Retinal pigment epithelial cell (primary cell): ENCODE data around the gene GRIK1.

ENCODE experiments used
- DNase-seq: peaks from one replicate; pipeline ENCODE4 v3.0.0-alpha.2; 2010; ENCODE audit warnings: low read depth
- H3K4me3 ChIP-seq: 2 replicates; pipeline ENCODE4 v1.5.1; 2011; ENCODE audit warnings: mild to moderate bottlenecking, low read length, control low read depth, moderate library complexity
- CTCF ChIP-seq: conservative IDR thresholded peaks from 2 replicates; pipeline ENCODE4 v1.5.1; 2011; ENCODE audit warnings: low read depth, low read length, control low read depth, inconsistent platforms

Gene GRIK1

GRCh38 chr21:29630441-29630840 is 309.4 kb downstream of the GRIK1 start:
- no peak overlapping the region for H3K4me3 ChIP-seq
- no peak for DNase-seq
- no peak for TF ChIP-seq CTCF

GRCh38 chr21:29627905-29628304 is 311.9 kb downstream of the GRIK1 start:
- no peak for TF ChIP-seq CTCF
- DNase-seq = no peak
- H3K4me3 ChIP-seq = no peak overlapping the region

GRCh38 chr21:29626801-29627470 is 312.9 kb downstream of the GRIK1 start:
- no peak for TF ChIP-seq CTCF
- H3K4me3 ChIP-seq = no peak overlapping the region
- no peak for DNase-seq

GRCh38 chr21:29625990-29626389 is 313.8 kb downstream of the GRIK1 start:
- no peak overlapping the region for H3K4me3 ChIP-seq
- no peak for TF ChIP-seq CTCF
- no peak for DNase-seq

GRCh38 chr21:29624776-29625175 is 315.0 kb downstream of the GRIK1 start:
- no peak for DNase-seq
- no peak for TF ChIP-seq CTCF
- H3K4me3 ChIP-seq = no peak overlapping the region

- DNase-seq = no peak
- no peak for TF ChIP-seq CTCF
- H3K4me3 ChIP-seq = no peak overlapping the region
Measured at GRCh38 chr21:29621525-29621924, 318.3 kb downstream of the GRIK1 start.

GRCh38 chr21:29616209-29616751 is 323.5 kb downstream of the GRIK1 start:
- no peak for TF ChIP-seq CTCF
- no peak overlapping the region for H3K4me3 ChIP-seq
- DNase-seq = no peak
